ENCODE results near the gene C17orf67. TPM values are rescaled to one million over a fixed set of nuclear protein-coding genes. Genes with fewer than 3 reads are reported as not detected.
"Not testable (repeated sequence)": the region's sequence is repeated elsewhere in the genome, so short reads cannot be mapped to it uniquely, and the experiment has no call there.

The C17orf67 gene
- total RNA-seq, 1 donor from 2014 or later = 10.1 TPM

DNA sequence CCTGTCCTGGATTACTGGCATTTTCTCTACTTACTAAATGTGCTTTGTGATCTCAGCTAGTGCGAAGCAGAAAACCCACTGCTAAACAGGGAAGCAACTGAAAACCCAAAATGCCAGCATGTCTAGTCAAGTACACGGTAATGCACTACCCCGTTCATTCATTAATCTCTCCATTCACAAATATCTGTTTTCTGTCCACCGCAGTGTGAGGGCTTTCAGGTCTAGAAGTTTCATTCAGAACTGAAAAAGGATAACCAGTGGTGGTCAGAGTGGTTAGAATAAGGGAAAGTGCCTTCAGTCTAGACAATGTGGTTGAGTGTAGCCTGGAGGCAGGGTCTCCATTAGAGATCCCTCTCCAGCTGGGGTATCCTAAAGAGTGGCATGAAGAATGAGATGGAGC, 68.3 kb downstream of the C17orf67 start:
- Histone ChIP-seq H3K27ac (no peak overlapping the region), H3K27me3 (no peaks in the 10 kb centered on the region), H3K9me3 (no peaks in the 10 kb centered on the region), H3K4me1 (no peaks in the 10 kb centered on the region), H3K4me3 (no peak overlapping the region), H3K36me3 (no peaks in the 10 kb centered on the region)
- TF ChIP-seq, protein P1, sequence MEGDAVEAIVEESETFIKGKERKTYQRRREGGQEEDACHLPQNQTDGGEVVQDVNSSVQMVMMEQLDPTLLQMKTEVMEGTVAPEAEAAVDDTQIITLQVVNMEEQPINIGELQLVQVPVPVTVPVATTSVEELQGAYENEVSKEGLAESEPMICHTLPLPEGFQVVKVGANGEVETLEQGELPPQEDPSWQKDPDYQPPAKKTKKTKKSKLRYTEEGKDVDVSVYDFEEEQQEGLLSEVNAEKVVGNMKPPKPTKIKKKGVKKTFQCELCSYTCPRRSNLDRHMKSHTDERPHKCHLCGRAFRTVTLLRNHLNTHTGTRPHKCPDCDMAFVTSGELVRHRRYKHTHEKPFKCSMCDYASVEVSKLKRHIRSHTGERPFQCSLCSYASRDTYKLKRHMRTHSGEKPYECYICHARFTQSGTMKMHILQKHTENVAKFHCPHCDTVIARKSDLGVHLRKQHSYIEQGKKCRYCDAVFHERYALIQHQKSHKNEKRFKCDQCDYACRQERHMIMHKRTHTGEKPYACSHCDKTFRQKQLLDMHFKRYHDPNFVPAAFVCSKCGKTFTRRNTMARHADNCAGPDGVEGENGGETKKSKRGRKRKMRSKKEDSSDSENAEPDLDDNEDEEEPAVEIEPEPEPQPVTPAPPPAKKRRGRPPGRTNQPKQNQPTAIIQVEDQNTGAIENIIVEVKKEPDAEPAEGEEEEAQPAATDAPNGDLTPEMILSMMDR (IDR thresholded peaks at IDR 0.05) = no peak
- intact Hi-C loops (cut with DNase I) = no loop called here
- DNase-seq (ENCODE audit: low spot score in 2 of 2) = no peak

DNA sequence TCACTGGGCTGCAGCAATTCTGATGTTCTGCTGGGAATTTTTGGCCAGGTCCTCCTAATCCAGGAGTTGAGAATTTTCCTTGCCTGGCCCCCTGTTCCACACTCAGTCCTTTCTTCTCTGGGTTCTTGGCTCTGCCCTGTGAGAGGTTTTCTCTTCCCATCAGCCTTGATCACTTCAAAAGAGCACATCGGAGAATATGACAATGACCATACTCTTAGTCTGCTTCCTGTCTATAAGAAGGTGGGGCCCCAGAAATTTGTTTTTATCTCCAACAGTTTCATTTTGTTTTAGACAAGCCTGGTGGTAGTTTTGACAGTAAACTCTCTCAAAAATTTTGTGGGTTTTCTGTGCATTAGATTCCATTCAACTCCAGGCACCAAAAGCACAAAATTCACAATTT, 70.7 kb downstream of the C17orf67 start:
- intact Hi-C loops (cut with DNase I) = no loop called here
- TF ChIP-seq, protein P1 (IDR thresholded peaks at IDR 0.05) = no peak
- H3K4me1 ChIP-seq = no peaks in the 10 kb centered on the region
- no peaks in the 10 kb centered on the region for H3K9me3 ChIP-seq
- no peak for DNase-seq (ENCODE audit: low spot score in 2 of 2)
- no peaks in the 10 kb centered on the region for H3K36me3 ChIP-seq
- H3K27me3 ChIP-seq = no peaks in the 10 kb centered on the region
- no peak overlapping the region for H3K4me3 ChIP-seq
- H3K27ac ChIP-seq = no peak overlapping the region

DNA sequence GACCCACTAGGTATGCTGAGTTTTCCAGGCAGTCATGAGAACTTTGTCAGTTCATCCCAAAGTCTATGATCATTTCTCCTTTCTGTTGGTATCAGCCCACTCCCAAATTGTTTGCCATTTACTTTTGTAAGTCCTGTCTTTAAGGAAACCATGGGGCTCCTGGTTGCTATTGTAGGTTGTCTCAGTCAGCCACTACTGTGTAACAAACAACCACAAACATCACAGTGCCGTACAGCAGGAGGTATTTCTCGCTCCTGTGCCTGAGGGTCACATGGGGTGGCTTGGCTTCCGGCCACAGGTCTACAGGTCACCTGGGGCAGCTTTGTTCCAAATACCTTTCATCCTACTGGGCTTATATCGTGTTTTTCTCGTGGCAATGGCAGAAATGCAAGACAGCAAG, 71.6 kb downstream of the C17orf67 start:
- intact Hi-C loops (cut with DNase I) = no loop called here

DNA sequence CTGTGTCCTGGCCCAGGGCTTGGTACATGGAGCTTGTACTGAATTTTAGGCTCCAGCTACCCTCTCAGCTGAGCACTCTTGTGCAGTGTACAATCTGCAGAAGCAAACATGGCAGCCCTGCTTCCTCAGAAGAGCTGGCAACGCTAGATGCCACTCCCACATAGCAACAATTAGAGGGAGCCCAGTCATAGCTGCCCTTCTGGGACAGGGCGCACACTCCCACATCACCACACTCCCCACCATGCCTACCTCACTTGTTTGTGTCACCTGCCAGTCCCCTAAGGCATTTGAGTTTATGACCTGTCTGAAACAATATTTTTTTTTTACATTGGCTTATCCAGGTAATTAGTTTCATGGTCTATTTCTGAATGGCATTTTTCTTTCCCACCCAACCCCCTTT, 72.3 kb downstream of the C17orf67 start:
- TF ChIP-seq, protein P1 (IDR thresholded peaks at IDR 0.05) = no peak
- no peaks in the 10 kb centered on the region for H3K9me3 ChIP-seq
- no peaks in the 10 kb centered on the region for H3K36me3 ChIP-seq
- DNase-seq (ENCODE audit: low spot score in 2 of 2) = no peak
- H3K4me1 ChIP-seq = no peaks in the 10 kb centered on the region
- no peak overlapping the region for H3K27ac ChIP-seq
- no peaks in the 10 kb centered on the region for H3K27me3 ChIP-seq
- intact Hi-C loops (cut with DNase I) = no loop called here
- H3K4me3 ChIP-seq = no peak overlapping the region

More for the DNA sequence above, 71.6 kb downstream of the C17orf67 start:
- Histone ChIP-seq H3K4me1 (no peaks in the 10 kb centered on the region), H3K27ac (no peak overlapping the region), H3K9me3 (no peaks in the 10 kb centered on the region), H3K27me3 (no peaks in the 10 kb centered on the region), H3K4me3 (no peak overlapping the region), H3K36me3 (no peaks in the 10 kb centered on the region)
- DNase-seq (ENCODE audit: low spot score in 2 of 2) = no peak
- TF ChIP-seq, protein P1 (IDR thresholded peaks at IDR 0.05) = no peak

DNA sequence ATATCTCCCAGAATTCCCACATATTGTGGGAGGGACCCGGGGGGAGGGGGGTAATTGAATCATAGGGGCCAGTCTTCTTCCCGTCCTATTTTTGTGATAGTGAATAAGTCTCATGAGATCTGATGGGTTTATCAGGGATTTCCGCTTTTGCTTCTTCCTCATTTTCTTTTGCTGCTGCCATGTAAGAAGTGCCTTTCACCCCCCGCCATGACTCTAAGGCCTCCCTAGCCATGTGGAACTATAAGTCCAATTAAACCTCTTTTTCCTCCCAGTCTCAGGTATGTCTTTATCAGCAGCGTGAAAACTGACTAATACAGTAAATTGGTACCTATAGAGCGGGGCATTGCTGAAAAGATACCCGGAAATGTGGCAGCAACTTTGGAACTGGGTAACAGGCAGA, 76.1 kb downstream of the C17orf67 start:
- H3K9me3 ChIP-seq; H3K4me1 ChIP-seq; H3K36me3 ChIP-seq; DNase-seq (ENCODE audit: low spot score in 2 of 2); intact Hi-C loops (cut with DNase I); H3K27ac ChIP-seq; H3K4me3 ChIP-seq; H3K27me3 ChIP-seq: not testable (repeated sequence)

DNA sequence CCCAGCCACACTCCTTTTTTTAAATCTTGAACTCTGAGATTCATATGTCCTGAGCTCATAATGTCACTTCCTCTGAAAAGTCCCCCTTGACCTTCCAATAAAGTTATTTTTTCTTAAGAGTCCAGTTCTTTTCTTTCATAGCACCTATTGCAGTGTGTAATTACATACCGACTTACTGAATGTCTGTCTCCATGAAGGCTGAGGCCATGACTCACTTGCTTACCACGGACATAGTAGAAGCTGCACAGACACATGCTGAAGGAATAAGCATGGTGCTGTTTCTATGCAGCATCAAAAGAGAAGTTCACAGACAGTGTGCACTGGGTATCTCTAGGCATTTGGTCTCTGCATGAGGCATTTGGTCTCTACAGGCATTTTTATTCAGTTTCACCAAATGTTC, 77.2 kb downstream of the C17orf67 start:
- no peaks in the 10 kb centered on the region for H3K27me3 ChIP-seq
- no peak overlapping the region for H3K27ac ChIP-seq
- H3K4me1 ChIP-seq = no peaks in the 10 kb centered on the region
- H3K36me3 ChIP-seq = no peaks in the 10 kb centered on the region
- TF ChIP-seq, protein P1 (IDR thresholded peaks at IDR 0.05) = no peak
- no peak overlapping the region for H3K4me3 ChIP-seq
- intact Hi-C loops (cut with DNase I) = no loop called here
- no peaks in the 10 kb centered on the region for H3K9me3 ChIP-seq
- DNase-seq (ENCODE audit: low spot score in 2 of 2) = no peak

Data from ascending aorta (tissue), 2 donors.